Skeletal muscle tissue (tissue), 4 donors: ENCODE data around the gene GH2. TPM values are rescaled to one million over a fixed set of nuclear protein-coding genes. Genes with fewer than 3 reads are reported as not detected.
"Not testable (repeated sequence)": the region's sequence is repeated elsewhere in the genome, so short reads cannot be mapped to it uniquely, and the experiment has no call there.

Source experiments
- H3K27ac ChIP-seq: one replicate; pipeline ENCODE4 v1.7.0; 2013; ENCODE audit warnings: mild to moderate bottlenecking, low read depth, low read length, inconsistent platforms
- H3K27me3 ChIP-seq, 3 donors: one replicate each; pipeline ENCODE4 v1.7.0; 2013; ENCODE audit warnings: low read length in 3 of 3; ENCODE audit not compliant: control insufficient read depth in 3 of 3, insufficient read depth in 3 of 3
- H3K36me3 ChIP-seq, 3 donors: one replicate each; pipeline ENCODE4 v1.7.0; 2013; ENCODE audit warnings: low read length in 3 of 3; ENCODE audit not compliant: control insufficient read depth in 3 of 3, insufficient read depth in 3 of 3
- H3K4me1 ChIP-seq, 3 donors: one replicate each; pipeline ENCODE4 v1.7.0; 2013; ENCODE audit warnings: low read length in 3 of 3, mild to moderate bottlenecking in 3 of 3; ENCODE audit not compliant: control insufficient read depth in 3 of 3, insufficient read depth in 3 of 3
- H3K4me3 ChIP-seq, 3 donors: one replicate each; pipeline ENCODE4 v1.7.0; 2013; ENCODE audit warnings: low read length in 3 of 3
- H3K9ac ChIP-seq, 3 donors: one replicate each; pipeline ENCODE4 v1.7.0; 2013; ENCODE audit warnings: low read length in 3 of 3, mild to moderate bottlenecking in 3 of 3, moderate library complexity in 2 of 3, low read depth in 1 of 3
- H3K9me3 ChIP-seq, 3 donors: one replicate each; pipeline ENCODE4 v1.7.0; 2013; ENCODE audit warnings: low read length in 3 of 3; ENCODE audit not compliant: control insufficient read depth in 3 of 3
- total RNA-seq: library from RNA; depleted of rRNA; stranded (reverse); fragments of >200 nt; gene quantifications from one replicate; pipeline ENCODE4 v1.2.3, GENCODE V29; 2014
- donor health status: Osteomylitis.

GH2 gene
- total RNA-seq, 1 donor from 2014 or later: not detected

GRCh38 chr17:63911657-63912100, 29.9 kb upstream of the GH2 start:
- H3K36me3 ChIP-seq: no peaks in the 10 kb centered on the region
- H3K27me3 ChIP-seq: peaks cover 0 to 12% (median 2%) of the 10 kb centered on the region in 3 donors
- H3K27ac ChIP-seq: no peak overlapping the region
- H3K9me3 ChIP-seq: no peaks in the 10 kb centered on the region
- no peak overlapping the region for H3K9ac ChIP-seq
- H3K4me3 ChIP-seq: no peak overlapping the region
- peaks cover 0 to 2% (median 0%) of the 10 kb centered on the region in 3 donors for H3K4me1 ChIP-seq

DNA sequence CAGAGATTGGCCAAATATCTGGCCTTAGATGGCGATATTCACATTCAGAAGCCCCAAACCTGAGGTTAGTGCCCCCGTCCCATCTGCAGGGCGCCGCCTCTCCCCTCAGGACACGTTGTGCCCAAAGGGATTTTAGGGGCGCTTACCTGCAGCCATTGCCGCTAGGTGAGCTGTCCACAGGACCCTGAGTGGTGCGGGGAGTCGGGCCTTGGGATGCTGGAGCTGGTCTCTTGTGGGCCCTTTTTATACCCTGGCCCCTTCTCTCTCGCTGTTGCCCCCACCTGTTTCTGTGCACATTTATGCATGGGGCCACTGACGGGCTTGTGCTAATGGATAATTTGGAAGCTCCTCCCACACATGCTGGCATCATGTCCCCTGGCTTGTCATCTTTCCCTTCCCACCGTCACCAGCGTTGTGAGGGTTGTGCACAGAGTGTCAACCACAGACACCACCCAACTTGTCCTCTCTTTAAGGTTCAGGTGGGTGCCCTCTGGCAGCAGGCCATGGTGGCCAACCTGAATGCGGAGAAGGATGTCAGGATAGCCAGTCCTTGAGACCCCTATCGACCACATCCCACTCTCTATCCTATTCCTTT, 29.4 kb upstream of the GH2 start, which contains the start of gene CSHL1:
Gene CSHL1 (minus strand): TSS at position 218 of the 595 bp plus-strand sequence. CDS start 62 bp downstream, at position 156.
- no peaks in the 10 kb centered on the region for H3K4me1 ChIP-seq
- H3K9me3 ChIP-seq: no peaks in the 10 kb centered on the region
- H3K36me3 ChIP-seq: no peaks in the 10 kb centered on the region
- H3K9ac ChIP-seq: no peak within 1 kb of the TSS
- no peak within 1 kb of the TSS for H3K27ac ChIP-seq
- H3K27me3 ChIP-seq: peaks cover 0 to 12% (median 0%) of the 10 kb centered on the region in 3 donors
- H3K4me3 ChIP-seq: no peak within 1 kb of the TSS

GRCh38 chr17:63910096-63910495, 28.4 kb upstream of the GH2 start:
- Histone ChIP-seq H3K9me3 (no peaks in the 10 kb centered on the region), H3K4me3 (no peak overlapping the region), H3K9ac (no peak overlapping the region), H3K27me3 (peaks cover 0 to 12% (median 0%) of the 10 kb centered on the region in 3 donors), H3K36me3 (no peaks in the 10 kb centered on the region), H3K27ac (no peak overlapping the region), H3K4me1 (no peaks in the 10 kb centered on the region)

GRCh38 chr17:63909586-63909985, 27.8 kb upstream of the GH2 start:
- H3K4me1 ChIP-seq, H3K9me3 ChIP-seq, H3K36me3 ChIP-seq, H3K4me3 ChIP-seq, H3K27ac ChIP-seq, H3K9ac ChIP-seq: not testable (repeated sequence)
- peaks cover 0 to 12% (median 0%) of the 10 kb centered on the region in 3 donors for H3K27me3 ChIP-seq

- not testable (repeated sequence) for H3K36me3 ChIP-seq, H3K9ac ChIP-seq, H3K4me3 ChIP-seq, H3K27ac ChIP-seq, H3K4me1 ChIP-seq, H3K9me3 ChIP-seq
- H3K27me3 ChIP-seq: peaks cover 0 to 12% (median 0%) of the 10 kb centered on the region in 3 donors
Observed at GRCh38 chr17:63907161-63907778, 25.5 kb upstream of the GH2 start.

DNA sequence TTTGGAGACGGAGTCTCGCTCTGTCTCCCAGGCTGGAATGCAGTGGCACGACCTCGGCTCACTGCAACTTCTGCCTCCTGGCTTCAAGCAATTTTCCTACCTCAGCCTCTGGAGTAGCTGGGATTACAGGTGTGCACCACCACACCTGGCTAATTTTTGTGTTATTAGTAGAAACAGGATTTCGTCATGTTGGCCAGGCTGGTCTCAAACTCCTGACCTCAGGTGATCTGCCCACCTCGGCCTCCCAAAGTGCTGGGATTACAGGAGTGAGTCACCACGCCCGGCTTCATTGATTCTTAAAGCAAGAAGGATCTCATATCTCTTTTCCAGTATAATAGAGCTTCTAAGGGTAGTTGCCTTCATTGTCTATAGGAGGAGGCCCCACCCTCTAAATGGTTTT, 23.1 kb upstream of the GH2 start:
- not testable (repeated sequence) for H3K4me1 ChIP-seq, H3K4me3 ChIP-seq, H3K9me3 ChIP-seq, H3K9ac ChIP-seq, H3K27ac ChIP-seq, H3K36me3 ChIP-seq, H3K27me3 ChIP-seq

DNA sequence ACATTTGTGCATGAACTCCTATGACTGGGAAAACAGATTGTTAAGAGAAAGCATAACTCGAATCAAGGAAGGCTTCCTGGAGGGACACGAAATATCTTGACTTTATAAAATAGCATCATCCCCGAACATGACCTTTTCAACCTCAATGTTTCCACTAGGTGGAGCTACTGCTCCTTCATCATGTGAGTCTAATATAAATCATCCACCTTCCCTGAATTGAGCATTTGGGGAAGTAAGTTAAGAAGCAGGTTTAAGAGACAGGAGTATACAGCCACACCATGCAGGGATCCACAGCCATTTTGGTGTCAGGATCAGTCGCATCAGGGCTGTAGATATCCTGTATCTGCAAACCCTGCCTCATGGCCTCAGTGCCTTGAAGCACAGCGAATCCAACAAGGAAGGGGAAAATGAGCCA, 22.1 kb upstream of the GH2 start:
- H3K27ac ChIP-seq, H3K9me3 ChIP-seq, H3K36me3 ChIP-seq, H3K9ac ChIP-seq, H3K27me3 ChIP-seq, H3K4me3 ChIP-seq, H3K4me1 ChIP-seq: not testable (repeated sequence)

DNA sequence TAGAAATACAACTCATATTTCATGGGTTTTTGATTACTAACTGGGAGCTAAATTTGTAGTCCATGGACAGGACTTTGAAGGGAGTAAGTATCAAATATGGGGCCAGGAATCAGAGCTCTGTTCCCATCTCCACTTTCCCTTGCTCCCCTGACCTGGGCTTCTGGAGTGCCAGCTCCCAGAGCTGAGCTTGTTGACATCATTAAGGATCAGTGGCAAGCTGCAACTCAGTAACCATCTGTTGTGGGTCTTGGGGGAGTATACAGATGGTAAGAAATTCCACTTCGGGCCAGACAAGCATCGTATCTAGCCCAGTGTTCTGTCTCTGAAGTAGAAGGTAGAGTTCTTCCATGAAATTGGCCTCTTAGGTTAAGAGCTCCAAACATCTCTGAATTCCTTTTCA, 20.2 kb upstream of the GH2 start:
- not testable (repeated sequence) for H3K27ac ChIP-seq, H3K4me3 ChIP-seq, H3K9me3 ChIP-seq, H3K4me1 ChIP-seq, H3K27me3 ChIP-seq, H3K36me3 ChIP-seq, H3K9ac ChIP-seq

DNA sequence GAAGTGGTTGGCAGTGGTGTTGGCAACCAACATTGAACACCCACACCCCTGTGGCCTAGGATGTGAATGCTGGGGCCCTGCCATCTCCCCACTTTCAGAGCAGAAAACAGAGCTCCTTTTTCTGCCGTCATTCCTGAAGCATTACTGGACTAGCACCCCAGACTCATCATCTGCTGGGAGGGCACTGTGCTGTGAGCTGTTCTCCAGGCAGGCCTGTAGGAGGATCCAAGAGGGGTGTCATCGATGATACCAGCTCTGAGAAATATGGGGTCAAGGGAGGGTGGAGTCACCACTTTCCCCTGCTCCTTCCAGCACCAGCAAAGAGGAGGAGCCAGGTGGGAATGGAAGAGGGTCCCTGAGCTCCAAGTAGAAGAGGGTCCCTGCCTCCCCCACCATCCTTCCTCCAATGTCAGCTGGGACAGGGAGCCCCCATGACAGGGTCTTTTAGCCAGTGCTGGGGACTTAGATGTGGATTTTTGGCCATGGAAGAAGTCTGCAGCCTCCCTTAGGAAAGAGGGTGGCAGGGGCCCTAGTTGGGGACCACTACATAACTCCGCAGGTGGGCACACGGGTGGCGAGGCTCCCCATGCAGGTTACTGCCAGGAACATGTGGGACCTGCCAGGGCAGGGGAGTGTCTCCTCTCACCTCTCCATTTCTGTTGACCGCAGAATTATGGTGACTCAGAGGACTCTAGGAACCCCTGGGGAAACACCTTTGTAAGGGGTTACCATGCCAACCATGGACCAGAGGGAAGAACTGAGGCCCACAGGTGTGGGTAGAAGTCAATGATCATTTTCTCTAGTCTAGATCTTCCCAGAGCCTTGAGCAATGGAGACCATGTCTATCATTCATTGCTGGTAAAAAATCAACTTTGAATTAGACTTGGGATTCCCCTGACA, 17.4 kb upstream of the GH2 start:
- not testable (repeated sequence) for H3K27ac ChIP-seq, H3K9me3 ChIP-seq, H3K36me3 ChIP-seq, H3K4me1 ChIP-seq, H3K27me3 ChIP-seq, H3K4me3 ChIP-seq, H3K9ac ChIP-seq
